ENCODE data around the gene MOV10L1.

DNA sequence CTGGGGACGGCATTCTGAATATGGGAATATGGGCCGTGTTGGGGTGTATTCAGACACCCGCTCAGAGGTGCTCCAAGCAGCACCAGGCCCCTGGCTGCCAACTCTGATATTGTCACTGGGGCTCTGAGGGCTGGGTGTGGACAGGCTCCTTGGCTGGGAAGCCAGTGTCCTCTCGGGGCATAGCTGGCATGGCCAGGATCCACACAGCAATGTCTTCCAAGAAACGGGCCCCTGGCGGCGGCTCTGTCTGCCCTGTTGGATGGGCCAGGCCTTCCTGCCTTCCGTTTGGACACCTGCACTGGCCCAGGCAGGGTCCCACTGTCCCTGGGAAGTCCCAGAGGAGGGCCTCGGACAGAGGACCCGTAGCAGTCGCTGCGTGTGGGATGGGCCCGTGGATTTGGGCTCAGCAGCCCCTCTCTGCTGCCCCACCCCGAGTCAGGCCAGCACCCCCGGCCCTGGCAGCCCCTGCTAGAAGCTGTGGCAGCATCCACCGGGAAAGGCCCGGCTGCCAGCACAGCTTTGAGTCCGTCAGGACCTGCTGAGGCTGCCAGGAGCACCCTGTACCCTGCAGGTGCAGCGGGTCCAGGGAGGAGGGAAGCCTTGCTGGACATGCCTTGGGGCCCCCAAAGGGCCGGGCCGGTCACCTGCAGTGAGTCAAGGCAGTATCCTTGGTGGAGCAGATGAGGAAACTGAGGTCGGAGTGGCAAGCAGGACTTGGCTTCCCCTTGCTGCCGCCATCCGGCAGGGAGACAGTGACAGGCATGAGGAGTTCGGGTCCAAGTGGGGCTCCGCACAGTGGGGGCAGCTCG is 84.8 kb downstream of the MOV10L1 start:
- TF ChIP-seq CHD2 (IDR thresholded peaks at IDR 0.05; ENCODE audit: low read depth, low read length) (no peak), E4F1 (CRISPR knock-in tag; IDR thresholded peaks at IDR 0.05; ENCODE audit: borderline replicate concordance) (no peak), SIX5 (IDR thresholded peaks at IDR 0.05; ENCODE audit: borderline replicate concordance in 1 of 2, insufficient read depth in 1 of 2, low read depth in 1 of 2, low read length in 2 of 2) (no peak), GATA2 (CRISPR knock-in tag; IDR thresholded peaks at IDR 0.05) (no peak), MECOM (CRISPR knock-in tag; IDR thresholded peaks at IDR 0.05) (no peak), CTCF (IDR thresholded peaks at IDR 0.05 in 2 of 3, conservative IDR thresholded peaks at IDR 0.05 in 1 of 3; ENCODE audit: insufficient read depth in 2 of 3, low read depth in 1 of 3, low read length in 3 of 3) (no peak), TRIM25 (IDR thresholded peaks at IDR 0.05; ENCODE audit: borderline replicate concordance) (no peak), NR3C1 (CRISPR knock-in tag; IDR thresholded peaks at IDR 0.05) (no peak)

Measured in K562 (cell line).